Endothelial cell of umbilical vein (primary cell): ENCODE results near the gene DNAAF5. TPM values are rescaled to one million over a fixed set of nuclear protein-coding genes. Genes with fewer than 3 reads are reported as not detected.

Experiments
- BruUV-seq: library from RNA; stranded (reverse); fragments of 400-500 nt; replicated peaks from 2 replicates; lab custom pipeline; 2021; lab: Mats Ljungman, UMichigan
- CTCF ChIA-PET: fragments of 300-600, 350-600 bp; sonication (Branson Sonifier 250); formaldehyde crosslinking; loops from one replicate; lab custom pipeline; 2021; ENCODE audit warnings: antibody characterized with exemption, inconsistent platforms; lab: Charles Lee
- POLR2A ChIA-PET: fragments of 300-600, 350-600 bp; sonication (Branson Sonifier 250); formaldehyde crosslinking; loops from one replicate; lab custom pipeline; 2021; ENCODE audit warnings: antibody characterized with exemption, inconsistent platforms; lab: Charles Lee
- DNase-seq: peaks from one replicate; pipeline ENCODE4 v3.0.0-alpha.2; 2011; ENCODE audit warnings: low read depth, low spot score
- FAIRE-seq: peaks from 2 replicates; lab custom pipeline; 2011; peaks lifted over from hg19 to GRCh38; lab: Jason Lieb, UNC
- H2AFZ ChIP-seq: 2 replicates; pipeline ENCODE4 v1.6.0; 2012; ENCODE audit warnings: low read depth, low read length, control low read depth, inconsistent platforms
- H3K27ac ChIP-seq: 2 replicates; pipeline ENCODE4 v1.5.1; 2011; ENCODE audit warnings: low read depth, mild to moderate bottlenecking, control low read depth, low read length, moderate library complexity; ENCODE audit not compliant: insufficient read depth
- H3K27me3 ChIP-seq, 2 experiments: 2 replicates each; pipeline versions ENCODE4 v1.6.0 to v1.6.1; 2011; ENCODE audit warnings: low read length in 2 of 2, mixed read lengths in 1 of 2; ENCODE audit not compliant: control insufficient read depth in 2 of 2, insufficient read depth in 2 of 2
- H3K36me3 ChIP-seq, 2 experiments: 2 replicates in 1 of 2; 3 replicates in 1 of 2; pipeline ENCODE4 v1.5.1; 2011; ENCODE audit warnings: low read length in 2 of 2, mild to moderate bottlenecking in 1 of 2, moderate library complexity in 1 of 2; ENCODE audit not compliant: control insufficient read depth in 2 of 2, insufficient read depth in 2 of 2; ENCODE audit errors: extremely low read depth in 1 of 2
- H3K4me1 ChIP-seq: 3 replicates; pipeline ENCODE4 v1.5.1; 2011; ENCODE audit warnings: mild to moderate bottlenecking, low read length; ENCODE audit not compliant: control insufficient read depth, insufficient read depth; ENCODE audit errors: extremely low read depth
- H3K4me2 ChIP-seq: 2 replicates; pipeline ENCODE4 v1.6.1; 2011; ENCODE audit warnings: low read length, control low read depth, mixed read lengths; ENCODE audit not compliant: insufficient read depth
- H3K4me3 ChIP-seq, 3 experiments: fragments of 200-600 bp in 1 of 3; sonication (generic), shearing (Covaris generic) in 1 of 3; replicated peaks in 1 of 3; 2 replicates each; pipeline ENCODE4 v1.5.1; 2011 to 2016; ENCODE audit warnings: control low read depth in 3 of 3, low read length in 3 of 3, mild to moderate bottlenecking in 2 of 3, inconsistent platforms in 1 of 3, low read depth in 1 of 3, moderate library complexity in 1 of 3; ENCODE audit not compliant: insufficient read depth in 1 of 3
- H3K79me2 ChIP-seq: 2 replicates; pipeline ENCODE4 v1.6.0; 2012; ENCODE audit warnings: low read length, inconsistent platforms; ENCODE audit not compliant: control insufficient read depth, insufficient read depth
- H3K9ac ChIP-seq: replicated peaks from 2 replicates; pipeline ENCODE3; 2011; ENCODE audit warnings: low read length, control low read depth; ENCODE audit not compliant: insufficient read depth; ENCODE audit errors: extremely low read depth
- H3K9me1 ChIP-seq: replicated peaks from 3 replicates; pipeline ENCODE4 v1.6.0; 2011; ENCODE audit warnings: mild to moderate bottlenecking, low read length; ENCODE audit not compliant: control insufficient read depth, insufficient read depth; ENCODE audit errors: extremely low read depth
- H3K9me3 ChIP-seq: replicated peaks from 2 replicates; pipeline ENCODE4 v1.5.1; 2012; ENCODE audit warnings: low read length, inconsistent platforms; ENCODE audit not compliant: control insufficient read depth, insufficient read depth
- H4K20me1 ChIP-seq: replicated peaks from 2 replicates; pipeline ENCODE3; 2011; ENCODE audit warnings: mild to moderate bottlenecking, low read length; ENCODE audit not compliant: control insufficient read depth, insufficient read depth; ENCODE audit errors: extremely low read depth
- CTCF ChIP-seq, 2 donors: IDR thresholded peaks; 1 replicate in 1 of 2; 2 replicates in 1 of 2; pipeline ENCODE4 v1.5.1; 2011; ENCODE audit warnings: low read length in 2 of 2, mild to moderate bottlenecking in 2 of 2, moderate library complexity in 2 of 2, control low read depth in 1 of 2, inconsistent platforms in 1 of 2, low read depth in 1 of 2; ENCODE audit not compliant: insufficient read depth in 1 of 2; ENCODE audit errors: extremely low read depth in 1 of 2
- EZH2 ChIP-seq: IDR thresholded peaks from 2 replicates; pipeline ENCODE4 v1.6.1; 2012; ENCODE audit warnings: borderline replicate concordance, low read depth, mild to moderate bottlenecking, moderate library complexity, low read length, inconsistent platforms; ENCODE audit not compliant: severe bottlenecking
- FOS ChIP-seq: IDR thresholded peaks from 2 replicates; pipeline ENCODE4 v1.6.1; 2011; ENCODE audit warnings: mild to moderate bottlenecking, low read length, moderate library complexity, borderline replicate concordance; ENCODE audit not compliant: insufficient read depth
- GATA2 ChIP-seq: IDR thresholded peaks from 2 replicates; pipeline ENCODE4 v1.7.0; 2011; ENCODE audit warnings: low read depth, mild to moderate bottlenecking, moderate library complexity, mixed read lengths, low read length; ENCODE audit not compliant: insufficient read length, insufficient read depth
- JUN ChIP-seq: IDR thresholded peaks from 2 replicates; pipeline ENCODE4 v1.6.1; 2011; ENCODE audit warnings: borderline replicate concordance, low read depth; ENCODE audit not compliant: insufficient read length, insufficient read depth
- MYC ChIP-seq: IDR thresholded peaks from one replicate; pipeline ENCODE4 v1.6.1; 2011; ENCODE audit warnings: mild to moderate bottlenecking, low read depth, low read length
- POLR2A ChIP-seq: IDR thresholded peaks from 2 replicates; pipeline ENCODE4 v1.6.1; 2012; ENCODE audit warnings: low read depth, mild to moderate bottlenecking, control low read depth, low read length
- POLR2AphosphoS5 ChIP-seq: IDR thresholded peaks from 2 replicates; pipeline ENCODE4 v1.6.1; 2012; ENCODE audit warnings: low read depth, mild to moderate bottlenecking, control low read depth, low read length, moderate library complexity; ENCODE audit not compliant: insufficient read depth
- dilution Hi-C: fragments of 300-500 bp; cut with MboI; formaldehyde crosslinking; loops from one replicate; pipeline ENCODE4 v1.15.0; 2019; ENCODE audit warnings: low sequenced_read_pairs; ENCODE audit not compliant: extremely low pct_ligation_motif_present
- intact Hi-C: fragments of 100-400 bp; cut with micrococcal nuclease; formaldehyde crosslinking; loops from one replicate; pipeline ENCODE4 v1.10.0; 2022
- polyA plus RNA-seq, 4 experiments: library from polyadenylated mRNA; depleted of rRNA in 3 of 4; stranded (reverse) in 3 of 4; unstranded in 1 of 4; fragments of >200 nt; gene quantifications; 2 replicates each; pipeline versions ENCODE4 v1.2.1 to v1.2.3, GENCODE V29; 2011 to 2012; ENCODE audit warnings: missing spikeins in 1 of 4
- total RNA-seq: library from RNA; stranded (reverse); gene quantifications from 2 replicates; pipeline ENCODE4 v1.2.3, GENCODE V29; 2021
- TF ChIP-seq, protein P1 (sequence below): IDR thresholded peaks from 2 replicates; pipeline ENCODE4 v1.6.1; 2011; ENCODE audit not compliant: insufficient read depth, insufficient read length

Gene DNAAF5
- total and polyA plus RNA-seq, 2 donors (not counting 3 experiments of a cell fraction or from before 2014, with no cell fraction given) = 49.3 to 65.5 TPM

- peaks cover 15% of the 10 kb centered on the region for H3K4me1 ChIP-seq
- no peaks in the 10 kb centered on the region for H3K9me3 ChIP-seq
- no peak for TF ChIP-seq POLR2AphosphoS5
- TF ChIP-seq CTCF (IDR thresholded peaks at IDR 0.05; ENCODE audit: extremely low read depth in 1 of 2, insufficient read depth in 1 of 2, low read depth in 1 of 2, low read length in 2 of 2) = no peak
- TF ChIP-seq POLR2A = no peak
- TF ChIP-seq EZH2 = no peak
- no peak for TF ChIP-seq GATA2
- no peak for TF ChIP-seq FOS
- TF ChIP-seq, protein P1, sequence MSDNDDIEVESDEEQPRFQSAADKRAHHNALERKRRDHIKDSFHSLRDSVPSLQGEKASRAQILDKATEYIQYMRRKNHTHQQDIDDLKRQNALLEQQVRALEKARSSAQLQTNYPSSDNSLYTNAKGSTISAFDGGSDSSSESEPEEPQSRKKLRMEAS = no peak
- TF ChIP-seq MYC = no peak
- no peak for TF ChIP-seq JUN
- peaks cover 0 to 2% of the 10 kb centered on the region in 2 experiments for H3K36me3 ChIP-seq
- peaks cover 14% of the 10 kb centered on the region for H3K79me2 ChIP-seq
- no peak for DNase-seq
- H3K9me1 ChIP-seq = no peaks in the 10 kb centered on the region
- H3K27me3 ChIP-seq = no peaks in the 10 kb centered on the region
- dilution Hi-C loops = no loop called here
- intact Hi-C loops = no loop called here
- no peak for FAIRE-seq
- no peak overlapping the region for H3K9ac ChIP-seq
- no peak overlapping the region for H3K27ac ChIP-seq
- H3K4me3 ChIP-seq = no peak overlapping the region
- no peaks in the 10 kb centered on the region for H4K20me1 ChIP-seq
- ChIA-PET CTCF (no interaction called here), POLR2A (no interaction called here)
- H3K4me2 ChIP-seq = no peak overlapping the region
- no peak overlapping the region for H2AFZ ChIP-seq
- BruUV-seq = no TSS peak
Observed at GRCh38 chr7:724298-724697, 2.2 kb upstream of the DNAAF5 start.
